HL-60 (cell line): ENCODE results near the gene TMEM250.

Experiments used
- DNase-seq, 2 experiments: peaks; one replicate each; pipeline ENCODE4 v3.0.0-alpha.2; 2010 to 2020; ENCODE audit warnings: low read depth in 1 of 2, low spot score in 1 of 2
- H3K27ac ChIP-seq: fragments of 250-450 bp; sonication (Bioruptor Pico); replicated peaks from 2 replicates; pipeline ENCODE4 v1.5.1; 2020; ENCODE audit warnings: mild to moderate bottlenecking, moderate library complexity
- H3K27me3 ChIP-seq: fragments of 250-450 bp; sonication (Bioruptor Pico); 2 replicates; pipeline ENCODE4 v1.5.1; 2021; ENCODE audit warnings: mild to moderate bottlenecking, moderate library complexity; ENCODE audit not compliant: insufficient read depth, poor library complexity, severe bottlenecking
- H3K4me3 ChIP-seq: replicated peaks from 2 replicates; pipeline ENCODE4 v1.5.1; 2011; ENCODE audit warnings: mild to moderate bottlenecking, control low read depth, low read length; ENCODE audit not compliant: insufficient read depth
- GABPA ChIP-seq: IDR thresholded peaks from 2 replicates; pipeline ENCODE4 v1.6.1; 2012; ENCODE audit warnings: low read depth
- POLR2AphosphoS5 ChIP-seq: IDR thresholded peaks from 2 replicates; pipeline ENCODE4 v1.6.1; 2012; ENCODE audit warnings: low read depth
- SPI1 ChIP-seq: IDR thresholded peaks from 2 replicates; pipeline ENCODE4 v1.6.1; 2012; ENCODE audit warnings: low read depth, mild to moderate bottlenecking, borderline replicate concordance
- TF ChIP-seq, protein P1 (sequence below): IDR thresholded peaks from one replicate; pipeline ENCODE4 v1.5.1; 2011; ENCODE audit warnings: low read length, control low read depth, inconsistent platforms; ENCODE audit not compliant: insufficient read depth
- TF ChIP-seq, protein P2 (sequence below): IDR thresholded peaks from 2 replicates; pipeline ENCODE4 v1.6.1; 2012; ENCODE audit warnings: low read depth; ENCODE audit not compliant: insufficient replicate concordance

The TMEM250 gene

DNA sequence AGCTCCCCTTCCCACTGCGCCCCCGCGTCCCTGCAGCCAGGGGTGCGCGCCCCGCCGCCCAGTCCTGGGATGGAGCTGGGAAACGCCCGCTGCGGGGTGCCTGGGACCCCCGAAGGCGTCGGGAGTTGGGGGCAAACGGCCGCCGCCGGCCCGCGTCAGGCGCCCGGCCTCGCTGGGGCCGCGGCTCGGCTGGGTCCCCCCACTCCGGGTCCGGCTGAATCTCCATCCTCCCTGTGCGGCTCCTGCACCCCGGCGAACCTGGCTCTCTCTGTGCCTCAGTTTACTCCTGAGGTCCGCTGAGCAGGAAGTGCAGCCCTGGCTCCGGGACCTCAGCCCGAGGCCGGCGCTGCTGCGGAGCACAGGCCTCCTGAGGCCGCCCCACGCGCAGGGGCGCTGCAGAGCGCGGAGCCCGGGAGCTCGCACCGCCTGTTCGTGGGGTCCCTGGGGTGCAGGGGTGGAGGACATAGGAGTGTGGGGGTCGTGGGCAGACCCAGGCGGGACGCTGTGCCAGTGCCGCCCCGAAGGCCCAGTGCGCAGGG lies 13.9 kb upstream of the TMEM250 start:
- peaks cover 52% of the 10 kb centered on the region for H3K27me3 ChIP-seq
- no peak overlapping the region for H3K4me3 ChIP-seq
- TF ChIP-seq, protein P1, sequence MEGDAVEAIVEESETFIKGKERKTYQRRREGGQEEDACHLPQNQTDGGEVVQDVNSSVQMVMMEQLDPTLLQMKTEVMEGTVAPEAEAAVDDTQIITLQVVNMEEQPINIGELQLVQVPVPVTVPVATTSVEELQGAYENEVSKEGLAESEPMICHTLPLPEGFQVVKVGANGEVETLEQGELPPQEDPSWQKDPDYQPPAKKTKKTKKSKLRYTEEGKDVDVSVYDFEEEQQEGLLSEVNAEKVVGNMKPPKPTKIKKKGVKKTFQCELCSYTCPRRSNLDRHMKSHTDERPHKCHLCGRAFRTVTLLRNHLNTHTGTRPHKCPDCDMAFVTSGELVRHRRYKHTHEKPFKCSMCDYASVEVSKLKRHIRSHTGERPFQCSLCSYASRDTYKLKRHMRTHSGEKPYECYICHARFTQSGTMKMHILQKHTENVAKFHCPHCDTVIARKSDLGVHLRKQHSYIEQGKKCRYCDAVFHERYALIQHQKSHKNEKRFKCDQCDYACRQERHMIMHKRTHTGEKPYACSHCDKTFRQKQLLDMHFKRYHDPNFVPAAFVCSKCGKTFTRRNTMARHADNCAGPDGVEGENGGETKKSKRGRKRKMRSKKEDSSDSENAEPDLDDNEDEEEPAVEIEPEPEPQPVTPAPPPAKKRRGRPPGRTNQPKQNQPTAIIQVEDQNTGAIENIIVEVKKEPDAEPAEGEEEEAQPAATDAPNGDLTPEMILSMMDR: no peak
- TF ChIP-seq GABPA: no peak
- TF ChIP-seq, protein P2, sequence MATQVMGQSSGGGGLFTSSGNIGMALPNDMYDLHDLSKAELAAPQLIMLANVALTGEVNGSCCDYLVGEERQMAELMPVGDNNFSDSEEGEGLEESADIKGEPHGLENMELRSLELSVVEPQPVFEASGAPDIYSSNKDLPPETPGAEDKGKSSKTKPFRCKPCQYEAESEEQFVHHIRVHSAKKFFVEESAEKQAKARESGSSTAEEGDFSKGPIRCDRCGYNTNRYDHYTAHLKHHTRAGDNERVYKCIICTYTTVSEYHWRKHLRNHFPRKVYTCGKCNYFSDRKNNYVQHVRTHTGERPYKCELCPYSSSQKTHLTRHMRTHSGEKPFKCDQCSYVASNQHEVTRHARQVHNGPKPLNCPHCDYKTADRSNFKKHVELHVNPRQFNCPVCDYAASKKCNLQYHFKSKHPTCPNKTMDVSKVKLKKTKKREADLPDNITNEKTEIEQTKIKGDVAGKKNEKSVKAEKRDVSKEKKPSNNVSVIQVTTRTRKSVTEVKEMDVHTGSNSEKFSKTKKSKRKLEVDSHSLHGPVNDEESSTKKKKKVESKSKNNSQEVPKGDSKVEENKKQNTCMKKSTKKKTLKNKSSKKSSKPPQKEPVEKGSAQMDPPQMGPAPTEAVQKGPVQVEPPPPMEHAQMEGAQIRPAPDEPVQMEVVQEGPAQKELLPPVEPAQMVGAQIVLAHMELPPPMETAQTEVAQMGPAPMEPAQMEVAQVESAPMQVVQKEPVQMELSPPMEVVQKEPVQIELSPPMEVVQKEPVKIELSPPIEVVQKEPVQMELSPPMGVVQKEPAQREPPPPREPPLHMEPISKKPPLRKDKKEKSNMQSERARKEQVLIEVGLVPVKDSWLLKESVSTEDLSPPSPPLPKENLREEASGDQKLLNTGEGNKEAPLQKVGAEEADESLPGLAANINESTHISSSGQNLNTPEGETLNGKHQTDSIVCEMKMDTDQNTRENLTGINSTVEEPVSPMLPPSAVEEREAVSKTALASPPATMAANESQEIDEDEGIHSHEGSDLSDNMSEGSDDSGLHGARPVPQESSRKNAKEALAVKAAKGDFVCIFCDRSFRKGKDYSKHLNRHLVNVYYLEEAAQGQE: no peak
- no peak for TF ChIP-seq POLR2AphosphoS5
- TF ChIP-seq SPI1: no peak
- no peak overlapping the region for H3K27ac ChIP-seq
- DNase-seq: no peak

GRCh38 chr9:136131629-136132511 lies 13.2 kb upstream of the TMEM250 start:
- no peak overlapping the region for H3K27ac ChIP-seq
- H3K4me3 ChIP-seq: no peak overlapping the region
- TF ChIP-seq SPI1 (no peak), GABPA (no peak), POLR2AphosphoS5 (no peak)
- TF ChIP-seq, protein P1: no peak
- TF ChIP-seq, protein P2: no peak
- no peak for DNase-seq
- peaks cover 52% of the 10 kb centered on the region for H3K27me3 ChIP-seq

DNA sequence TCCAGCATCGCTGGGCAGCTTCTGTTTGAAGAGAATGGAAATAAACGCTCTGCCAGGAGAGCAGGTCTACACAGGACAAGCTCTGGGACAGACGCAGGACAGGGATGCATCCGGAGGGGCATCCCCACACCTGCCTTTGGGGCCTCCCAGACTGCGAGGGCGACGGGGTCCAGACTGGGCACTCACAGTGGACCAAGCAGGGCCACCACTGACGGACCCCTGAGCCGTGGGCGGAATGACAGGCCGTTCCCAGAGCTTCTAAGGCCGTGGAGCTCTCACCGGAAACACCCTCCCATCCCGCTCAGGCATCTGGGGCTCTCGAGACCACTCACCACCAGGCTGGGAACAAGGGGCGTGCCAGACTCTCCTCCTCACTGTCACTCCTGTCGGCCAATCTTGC lies 10.5 kb upstream of the TMEM250 start:
- Histone ChIP-seq H3K27me3 (peaks cover 50% of the 10 kb centered on the region), H3K27ac (no peak overlapping the region), H3K4me3 (no peak overlapping the region)
- no peak for DNase-seq
- no peak for TF ChIP-seq POLR2AphosphoS5
- TF ChIP-seq, protein P2: no peak
- TF ChIP-seq, protein P1: no peak
